Umbilical cord (tissue), 2 donors: ENCODE data around the gene KIR3DL3. TPM values are rescaled to one million over a fixed set of nuclear protein-coding genes. Genes with fewer than 3 reads are reported as not detected.
"Not testable (repeated sequence)": the region's sequence is repeated elsewhere in the genome, so short reads cannot be mapped to it uniquely, and the experiment has no call there.

Experiments used
- DNase-seq: peaks from one replicate; pipeline ENCODE4 v3.0.0-alpha.2; 2015; ENCODE audit warnings: low spot score
- total RNA-seq: library from RNA; depleted of rRNA; stranded (reverse); fragments of >200 nt; gene quantifications from one replicate; pipeline ENCODE4 v1.2.3, GENCODE V29; 2014; ENCODE audit warnings: low replicate concordance; ENCODE audit not compliant: insufficient read depth

The KIR3DL3 gene
- total RNA-seq: 0.24 TPM

GRCh38 chr19:54724142-54724541 lies at the start of gene KIR3DL3:
Gene KIR3DL3, plus strand, starts transcription at chr19:54724442. Its CDS starts 55 bp downstream, at chr19:54724497.
- DNase-seq: no peak

GRCh38 chr19:54676210-54676834 lies 47.9 kb upstream of the KIR3DL3 start:
- peak; percentile 29 for DNase-seq

GRCh38 chr19:54677217-54677616 lies 47.0 kb upstream of the KIR3DL3 start:
- no peak for DNase-seq

- DNase-seq: not testable (repeated sequence)
Observed at GRCh38 chr19:54681596-54681995, 42.6 kb upstream of the KIR3DL3 start.

- DNase-seq: no peak
Observed at GRCh38 chr19:54682306-54682856, 41.9 kb upstream of the KIR3DL3 start.

GRCh38 chr19:54684527-54684926 lies 39.7 kb upstream of the KIR3DL3 start:
- DNase-seq: no peak

- no peak for DNase-seq
Observed at GRCh38 chr19:54691582-54692297, 32.5 kb upstream of the KIR3DL3 start.

GRCh38 chr19:54692298-54692615 lies 32.0 kb upstream of the KIR3DL3 start:
- no peak for DNase-seq

GRCh38 chr19:54694648-54695047 lies 29.6 kb upstream of the KIR3DL3 start:
- DNase-seq: no peak

- DNase-seq: no peak
Observed at GRCh38 chr19:54696117-54696548, 28.1 kb upstream of the KIR3DL3 start.

- no peak for DNase-seq
Observed at GRCh38 chr19:54696766-54697165, 27.5 kb upstream of the KIR3DL3 start.

GRCh38 chr19:54697716-54698115 lies 26.5 kb upstream of the KIR3DL3 start:
- DNase-seq: not testable (repeated sequence)

GRCh38 chr19:54704928-54705327 lies 19.3 kb upstream of the KIR3DL3 start:
- no peak for DNase-seq

- no peak for DNase-seq
Observed at GRCh38 chr19:54707962-54708361, 16.3 kb upstream of the KIR3DL3 start.

GRCh38 chr19:54708781-54709180 lies 15.5 kb upstream of the KIR3DL3 start:
- DNase-seq: no peak

GRCh38 chr19:54709212-54709948 lies 14.9 kb upstream of the KIR3DL3 start:
- no peak for DNase-seq

- DNase-seq: not testable (repeated sequence)
Observed at GRCh38 chr19:54709956-54710355, 14.3 kb upstream of the KIR3DL3 start.

GRCh38 chr19:54724644-54725043 lies 402 bp downstream of the KIR3DL3 start:
- DNase-seq: no peak

- DNase-seq: no peak
Observed at GRCh38 chr19:54725321-54725720, 1.1 kb downstream of the KIR3DL3 start.

GRCh38 chr19:54727562-54727961 lies 3.3 kb downstream of the KIR3DL3 start:
- no peak for DNase-seq

GRCh38 chr19:54728167-54728566 lies 3.9 kb downstream of the KIR3DL3 start:
- DNase-seq: no peak
